Fibroblast of lung (primary cell): ENCODE measurements around the gene SMG6. TPM values are rescaled to one million over a fixed set of nuclear protein-coding genes. Genes with fewer than 3 reads are reported as not detected.
A peak's percentile ranks its signal among the peaks of the same experiment; 100 is the strongest.

ENCODE experiments used
- DNase-seq, 2 donors: peaks; one replicate each; pipeline versions ENCODE4 v3.0.0 to v3.0.0-alpha.2; 2010; ENCODE audit warnings: low read depth in 2 of 2
- H2AFZ ChIP-seq: 2 replicates; pipeline ENCODE4 v1.5.1; 2012; ENCODE audit warnings: low read length, control low read depth, inconsistent platforms
- H3K27ac ChIP-seq: 2 replicates; pipeline ENCODE4 v1.5.1; 2011; ENCODE audit warnings: low read length, control low read depth; ENCODE audit not compliant: insufficient read depth
- H3K27me3 ChIP-seq: 2 replicates; pipeline ENCODE4 v1.5.1; 2011; ENCODE audit warnings: mild to moderate bottlenecking, low read length; ENCODE audit not compliant: control insufficient read depth, insufficient read depth
- H3K36me3 ChIP-seq: 2 replicates; pipeline ENCODE4 v1.5.1; 2011; ENCODE audit warnings: low read length; ENCODE audit not compliant: control insufficient read depth, insufficient read depth
- H3K4me1 ChIP-seq: 2 replicates; pipeline ENCODE4 v1.5.1; 2011; ENCODE audit warnings: low read length; ENCODE audit not compliant: control insufficient read depth, insufficient read depth; ENCODE audit errors: extremely low read depth
- H3K4me2 ChIP-seq: 2 replicates; pipeline ENCODE4 v1.5.1; 2011; ENCODE audit warnings: low read length, control low read depth; ENCODE audit not compliant: insufficient read depth; ENCODE audit errors: extremely low read depth
- H3K4me3 ChIP-seq, 4 experiments: fragments of 200-600 bp in 1 of 4; sonication (generic) in 1 of 4; replicated peaks in 1 of 4; 2 replicates each; pipeline ENCODE4 v1.5.1; 2011 to 2016; ENCODE audit warnings: low read length in 4 of 4, low read depth in 3 of 4, mild to moderate bottlenecking in 3 of 4, control low read depth in 2 of 4, inconsistent platforms in 1 of 4, mixed read lengths in 1 of 4; ENCODE audit not compliant: insufficient read depth in 1 of 4; ENCODE audit errors: control extremely low read depth in 1 of 4
- H3K79me2 ChIP-seq: 2 replicates; pipeline ENCODE4 v1.5.1; 2012; ENCODE audit warnings: mild to moderate bottlenecking, low read length, inconsistent platforms; ENCODE audit not compliant: control insufficient read depth, insufficient read depth
- H3K9ac ChIP-seq: 2 replicates; pipeline ENCODE4 v1.5.1; 2011; ENCODE audit warnings: mild to moderate bottlenecking, low read length, control low read depth; ENCODE audit not compliant: insufficient read depth
- H3K9me3 ChIP-seq: 2 replicates; pipeline ENCODE4 v1.5.1; 2012; ENCODE audit warnings: low read depth, low read length; ENCODE audit not compliant: control insufficient read depth, insufficient read depth
- H4K20me1 ChIP-seq: 2 replicates; pipeline ENCODE4 v1.5.1; 2011; ENCODE audit warnings: low read length; ENCODE audit not compliant: control insufficient read depth, insufficient read depth; ENCODE audit errors: extremely low read depth
- CTCF ChIP-seq, 2 donors: IDR thresholded peaks in 1 of 2; conservative IDR thresholded peaks in 1 of 2; 1 replicate in 1 of 2; 2 replicates in 1 of 2; pipeline ENCODE4 v1.5.1; 2011 to 2012; ENCODE audit warnings: low read length in 2 of 2, control low read depth in 1 of 2, inconsistent platforms in 1 of 2, low read depth in 1 of 2, mild to moderate bottlenecking in 1 of 2
- EZH2 ChIP-seq: IDR thresholded peaks from 2 replicates; pipeline ENCODE4 v1.5.1; 2012; ENCODE audit warnings: low read length, control low read depth, mild to moderate bottlenecking; ENCODE audit errors: missing control alignments
- polyA plus RNA-seq, 2 donors: library from polyadenylated mRNA; depleted of rRNA in 1 of 2; stranded (reverse) in 1 of 2; unstranded in 1 of 2; fragments of >200 nt; gene quantifications; 2 replicates each; pipeline ENCODE4 v1.2.1, GENCODE V29; 2011 to 2012; ENCODE audit warnings: missing spikeins in 1 of 2
- total RNA-seq: library from RNA; depleted of rRNA; stranded (reverse); fragments of >200 nt; gene quantifications from 2 replicates; pipeline ENCODE4 v1.2.1, GENCODE V29; 2014

Gene SMG6
- total and polyA plus RNA-seq, 2 donors (not counting 1 experiment from before 2014, with no cell fraction given), result 14.7 to 29.9 TPM

- no peak for TF ChIP-seq CTCF (conservative IDR thresholded peaks at IDR 0.05 in 1 of 2, IDR thresholded peaks at IDR 0.05 in 1 of 2; ENCODE audit: low read depth in 1 of 2, low read length in 2 of 2)
- no peak for TF ChIP-seq EZH2
- Histone ChIP-seq H4K20me1 (no peaks in the 10 kb centered on the region), H3K4me2 (no peak overlapping the region), H3K27ac (no peak overlapping the region), H3K9ac (no peak overlapping the region), H3K4me1 (no peaks in the 10 kb centered on the region), H3K79me2 (no peaks in the 10 kb centered on the region), H3K36me3 (peaks cover 4% of the 10 kb centered on the region), H3K9me3 (no peaks in the 10 kb centered on the region), H3K27me3 (no peaks in the 10 kb centered on the region), H3K4me3 (no peak overlapping the region), H2AFZ (no peak overlapping the region)
- DNase-seq, result no peak
Measured at GRCh38 chr17:2289878-2290478, 13.6 kb downstream of the SMG6 start.

GRCh38 chr17:2283302-2283701, 20.3 kb downstream of the SMG6 start:
- no peak for DNase-seq
- Histone ChIP-seq H2AFZ (no peak overlapping the region), H3K4me2 (no peak overlapping the region), H3K36me3 (peaks cover 13% of the 10 kb centered on the region), H3K9ac (no peak overlapping the region), H3K27me3 (no peaks in the 10 kb centered on the region), H3K9me3 (no peaks in the 10 kb centered on the region), H3K4me1 (peaks cover 2% of the 10 kb centered on the region), H3K27ac (no peak overlapping the region), H4K20me1 (no peaks in the 10 kb centered on the region), H3K4me3 (no peak overlapping the region), H3K79me2 (no peaks in the 10 kb centered on the region)
- TF ChIP-seq CTCF (conservative IDR thresholded peaks at IDR 0.05 in 1 of 2, IDR thresholded peaks at IDR 0.05 in 1 of 2; ENCODE audit: low read depth in 1 of 2, low read length in 2 of 2) (no peak), EZH2 (no peak)

- no peak overlapping the region for H3K4me3 ChIP-seq
- peak; percentile 68 to 91 for DNase-seq
- no peaks in the 10 kb centered on the region for H3K27me3 ChIP-seq
- H3K79me2 ChIP-seq, result no peaks in the 10 kb centered on the region
- H3K9ac ChIP-seq, result no peak overlapping the region
- no peak for TF ChIP-seq EZH2
- peak; percentile 38 to 50 for TF ChIP-seq CTCF (conservative IDR thresholded peaks at IDR 0.05 in 1 of 2, IDR thresholded peaks at IDR 0.05 in 1 of 2; ENCODE audit: low read depth in 1 of 2, low read length in 2 of 2)
- H3K4me2 ChIP-seq, result no peak overlapping the region
- peaks cover 2% of the 10 kb centered on the region for H3K4me1 ChIP-seq
- H3K36me3 ChIP-seq, result peaks cover 12% of the 10 kb centered on the region
- H3K27ac ChIP-seq, result peak overlapping the region; percentile 57
- H2AFZ ChIP-seq, result no peak overlapping the region
- H3K9me3 ChIP-seq, result no peaks in the 10 kb centered on the region
- no peaks in the 10 kb centered on the region for H4K20me1 ChIP-seq
Measured at GRCh38 chr17:2282297-2282873, 21.2 kb downstream of the SMG6 start.
